IMR-90 (cell line): ENCODE results near the gene GNAS. TPM values are rescaled to one million over a fixed set of nuclear protein-coding genes. Genes with fewer than 3 reads are reported as not detected.

ENCODE experiments used
- ATAC-seq: fragments of 200-7000 bp; cut with Tn5 transposase; 2 replicates; pipeline ENCODE4 v1.9.1; 2020; ENCODE audit warnings: low read depth, mild to moderate bottlenecking, moderate library complexity
- BruUV-seq: library from RNA; stranded (reverse); fragments of 400-500 nt; replicated peaks from 2 replicates; lab custom pipeline; 2021; lab: Mats Ljungman, UMichigan
- CTCF ChIA-PET: fragments of 300-600 bp; formaldehyde crosslinking; extraction: SDS; loops from one replicate; lab custom pipeline; 2021; ENCODE audit warnings: antibody characterized with exemption; lab: Yijun Ruan, JAX
- POLR2A ChIA-PET: fragments of 300-600 bp; sonication (Branson Sonifier 250); formaldehyde crosslinking; loops from one replicate; lab custom pipeline; 2022; ENCODE audit warnings: antibody characterized with exemption; ENCODE audit not compliant: unreplicated experiment; lab: Charles Lee
- DNase-seq: peaks from one replicate; pipeline ENCODE4 v3.0.0; 2013
- H2AFZ ChIP-seq: replicated peaks from 2 replicates; pipeline ENCODE3; 2013; ENCODE audit warnings: low read length, mild to moderate bottlenecking; ENCODE audit not compliant: poor library complexity
- H2AK5ac ChIP-seq: 2 replicates; pipeline ENCODE4 v1.6.1; 2013; ENCODE audit warnings: low read depth, low read length, inconsistent platforms
- H2AK9ac ChIP-seq: replicated peaks from 2 replicates; pipeline ENCODE3; 2013; ENCODE audit warnings: mild to moderate bottlenecking, low read depth, low read length, moderate library complexity; ENCODE audit not compliant: poor library complexity
- H2BK120ac ChIP-seq: 2 replicates; pipeline ENCODE4 v1.6.1; 2013; ENCODE audit warnings: low read depth, low read length, inconsistent platforms
- H2BK15ac ChIP-seq: 3 replicates; pipeline ENCODE4 v1.6.1; 2013; ENCODE audit warnings: low read depth, low read length, inconsistent platforms
- H2BK20ac ChIP-seq: 2 replicates; pipeline ENCODE4 v1.6.1; 2013; ENCODE audit warnings: low read depth, mild to moderate bottlenecking, inconsistent platforms, low read length, moderate library complexity
- H2BK5ac ChIP-seq: 2 replicates; pipeline ENCODE4 v1.6.1; 2013; ENCODE audit warnings: mild to moderate bottlenecking, low read depth, low read length, inconsistent platforms; ENCODE audit not compliant: poor library complexity, severe bottlenecking
- H3K14ac ChIP-seq: replicated peaks from 2 replicates; pipeline ENCODE4 v1.6.1; 2013; ENCODE audit warnings: low read depth, low read length, inconsistent platforms
- H3K18ac ChIP-seq: 2 replicates; pipeline ENCODE4 v1.6.1; 2013; ENCODE audit warnings: low read depth, low read length, control low read depth
- H3K23ac ChIP-seq: 2 replicates; pipeline ENCODE4 v1.6.1; 2013; ENCODE audit warnings: low read depth, low read length, inconsistent platforms
- H3K27ac ChIP-seq: 2 replicates; pipeline ENCODE4 v1.5.1; 2013; ENCODE audit warnings: mild to moderate bottlenecking, control low read depth, low read length; ENCODE audit not compliant: insufficient read depth
- H3K27me3 ChIP-seq: 2 replicates; pipeline ENCODE4 v1.6.1; 2013; ENCODE audit warnings: low read length; ENCODE audit not compliant: control insufficient read depth, insufficient read depth
- H3K36me3 ChIP-seq: 2 replicates; pipeline ENCODE4 v1.6.1; 2013; ENCODE audit warnings: low read length, mixed read lengths; ENCODE audit not compliant: control insufficient read depth, insufficient read depth
- H3K4ac ChIP-seq: 2 replicates; pipeline ENCODE4 v1.6.1; 2013; ENCODE audit warnings: low read depth, low read length, inconsistent platforms
- H3K4me1 ChIP-seq: 2 replicates; pipeline ENCODE4 v1.6.1; 2013; ENCODE audit warnings: low read length, mixed read lengths; ENCODE audit not compliant: control insufficient read depth, insufficient read depth
- H3K4me2 ChIP-seq: 2 replicates; pipeline ENCODE4 v1.6.1; 2013; ENCODE audit warnings: low read depth, mild to moderate bottlenecking, control low read depth, low read length, moderate library complexity
- H3K4me3 ChIP-seq: 2 replicates; pipeline ENCODE4 v1.5.1; 2013; ENCODE audit warnings: low read depth, mild to moderate bottlenecking, control low read depth, low read length, moderate library complexity; ENCODE audit not compliant: insufficient read depth
- H3K56ac ChIP-seq: 2 replicates; pipeline ENCODE4 v1.6.1; 2013; ENCODE audit warnings: low read length, inconsistent platforms; ENCODE audit not compliant: insufficient read depth; ENCODE audit errors: extremely low read depth
- H3K79me1 ChIP-seq, 2 experiments: 2 replicates each; pipeline ENCODE4 v1.6.1; 2013; ENCODE audit warnings: low read length in 2 of 2, inconsistent platforms in 1 of 2, low read depth in 1 of 2
- H3K9ac ChIP-seq: 2 replicates; pipeline ENCODE4 v1.6.1; 2013; ENCODE audit warnings: low read depth, low read length, control low read depth
- H3K9me1 ChIP-seq: 2 replicates; pipeline ENCODE4 v1.6.1; 2013; ENCODE audit warnings: low read length, inconsistent platforms; ENCODE audit not compliant: insufficient read depth
- H3K9me3 ChIP-seq: 2 replicates; pipeline ENCODE4 v1.6.1; 2013; ENCODE audit warnings: low read length; ENCODE audit not compliant: control insufficient read depth, insufficient read depth
- H4K20me1 ChIP-seq: 2 replicates; pipeline ENCODE4 v1.6.1; 2013; ENCODE audit warnings: low read length, inconsistent platforms; ENCODE audit not compliant: insufficient read depth
- H4K5ac ChIP-seq: 2 replicates; pipeline ENCODE4 v1.6.1; 2013; ENCODE audit warnings: mild to moderate bottlenecking, low read depth, low read length, control low read depth
- H4K8ac ChIP-seq, 2 experiments: 2 replicates each; pipeline ENCODE4 v1.6.1; 2013; ENCODE audit warnings: low read depth in 2 of 2, low read length in 2 of 2, control low read depth in 1 of 2, inconsistent platforms in 1 of 2
- H4K91ac ChIP-seq: 2 replicates; pipeline ENCODE4 v1.6.1; 2013; ENCODE audit warnings: low read depth, low read length, inconsistent platforms; ENCODE audit not compliant: insufficient read depth
- BHLHE40 ChIP-seq: fragments of 150-350 bp; IDR thresholded peaks from 2 replicates; pipeline ENCODE4 v1.6.1; 2016; ENCODE audit warnings: mild to moderate bottlenecking, low read depth, low read length
- CEBPB ChIP-seq: IDR thresholded peaks from 2 replicates; pipeline ENCODE4 v1.6.1; 2012; ENCODE audit warnings: low read depth, low read length, improper control_type of control experiment
- CTCF ChIP-seq: conservative IDR thresholded peaks from 2 replicates; pipeline ENCODE4 v1.5.1; 2012; ENCODE audit warnings: mild to moderate bottlenecking, low read depth, low read length, improper control_type of control experiment
- FOS ChIP-seq: fragments of 150-350 bp; IDR thresholded peaks from 2 replicates; pipeline ENCODE4 v1.6.1; 2016; ENCODE audit warnings: low read depth, low read length
- MAFK ChIP-seq: IDR thresholded peaks from 2 replicates; pipeline ENCODE4 v1.6.1; 2012; ENCODE audit warnings: low read depth, low read length, improper control_type of control experiment
- MAZ ChIP-seq: IDR thresholded peaks from 2 replicates; pipeline ENCODE4 v1.6.1; 2012; ENCODE audit warnings: low read depth, mild to moderate bottlenecking, low read length, improper control_type of control experiment, moderate library complexity, borderline replicate concordance
- NFE2L2 ChIP-seq: fragments of 150-350 bp; IDR thresholded peaks from 2 replicates; pipeline ENCODE4 v1.6.1; 2016; ENCODE audit warnings: low read depth, mild to moderate bottlenecking, low read length
- SMC3 ChIP-seq: fragments of 150-350 bp; IDR thresholded peaks from 2 replicates; pipeline ENCODE4 v1.6.1; 2016; ENCODE audit warnings: low read depth, mild to moderate bottlenecking, antibody characterized with exemption, low read length, moderate library complexity
- USF2 ChIP-seq: fragments of 150-350 bp; IDR thresholded peaks from 2 replicates; pipeline ENCODE4 v1.6.1; 2017; ENCODE audit warnings: mild to moderate bottlenecking, antibody characterized with exemption, low read length, low read depth
- dilution Hi-C: fragments of 300-500 bp; cut with HindIII; formaldehyde crosslinking; loops from one replicate; pipeline ENCODE4 v1.14.3; 2018; ENCODE audit warnings: low sequenced_read_pairs; ENCODE audit not compliant: unreplicated experiment
- in situ Hi-C: fragments of 300-500 bp; cut with MboI; formaldehyde crosslinking; loops from 3 replicates; pipeline ENCODE4 v1.14.3; 2019; ENCODE audit warnings: low sequenced_read_pairs, inconsistent platforms, mixed read lengths
- intact Hi-C: fragments of 100-400 bp; cut with micrococcal nuclease; formaldehyde crosslinking; loops from 2 replicates; pipeline ENCODE4 v1.10.0; 2022
- polyA plus RNA-seq, 3 experiments: library from polyadenylated mRNA; depleted of rRNA; stranded (reverse); fragments of >200 nt; gene quantifications; 2 replicates each; pipeline ENCODE4 v1.2.3, GENCODE V29; 2012; ENCODE audit warnings: low replicate concordance in 1 of 3
- total RNA-seq: library from RNA; depleted of rRNA; stranded (reverse); fragments of >200 nt; gene quantifications from 2 replicates; pipeline ENCODE4 v1.2.3, GENCODE V29; 2012

GNAS gene
- total and polyA plus RNA-seq, 2 of the 4 experiments (the other 2 are of a cell fraction), result 397 to 1,356 TPM

- Histone ChIP-seq H4K5ac (no peak overlapping the region), H2BK20ac (no peak overlapping the region), H3K79me1 (peaks cover 0 to 6% of the 10 kb centered on the region in 2 experiments; a peak in 1 of 4 replicates), H3K4me1 (no peaks in the 10 kb centered on the region), H3K4me3 (no peak overlapping the region), H2BK120ac (no peak overlapping the region), H3K18ac (no peak overlapping the region), H3K9ac (no peak overlapping the region), H4K91ac (no peak overlapping the region), H3K14ac (no peak overlapping the region), H3K9me1 (no peaks in the 10 kb centered on the region), H2AFZ (no peak overlapping the region), H2AK9ac (no peak overlapping the region), H2BK15ac (no peak overlapping the region), H3K4me2 (no peak overlapping the region), H2AK5ac (no peak overlapping the region), H3K9me3 (no peaks in the 10 kb centered on the region; the same call in 1 of the 2 replicates), H4K8ac (no peak overlapping the region), H4K20me1 (no peaks in the 10 kb centered on the region), H2BK5ac (no peak overlapping the region), H3K27ac (no peak overlapping the region), H3K56ac (no peak overlapping the region), H3K23ac (no peak overlapping the region), H3K36me3 (no peaks in the 10 kb centered on the region), H3K4ac (no peak overlapping the region), H3K27me3 (peaks cover 8% of the 10 kb centered on the region)
- no TSS peak for BruUV-seq
- dilution Hi-C loops (no loop called here), in situ Hi-C loops (no loop called here), intact Hi-C loops (no loop called here)
- TF ChIP-seq FOS (no peak), BHLHE40 (no peak), CEBPB (no peak), MAFK (no peak), USF2 (no peak), MAZ (no peak), SMC3 (no peak), NFE2L2 (no peak), CTCF (no peak)
- POLR2A ChIA-PET, result no interaction called here
- CTCF ChIA-PET, result interaction anchor here (0.6 kb wide), 1 partner anchor 329 kb away, joined by 5 read pairs; no protein-coding TSS in a partner anchor
- DNase-seq, result no peak
- ATAC-seq, result no peak
Observed at GRCh38 chr20:58886546-58886945, 34.0 kb downstream of the GNAS start.
